ENCODE measurements around the gene TBX18. TPM values are rescaled to one million over a fixed set of nuclear protein-coding genes. Genes with fewer than 3 reads are reported as not detected.

TBX18 gene
- total RNA-seq, 4 donors from 2014 or later, result 0.15 to 4.4 (median 1.9) TPM

- intact Hi-C loops (cut with DNase I), result loop anchor here (10.0 kb wide), 1 partner anchor 350 kb away; no protein-coding TSS in a partner anchor
- Histone ChIP-seq H3K4me1 (peaks cover 3 to 20% (median 9%) of the 10 kb centered on the region in 3 donors), H3K27ac (peak overlapping the region in 1 of 4 donors; percentile 17), H3K9me3 (peaks cover 0 to 11% (median 10%) of the 10 kb centered on the region in 3 donors), H3K4me3 (peak overlapping the region; percentile 20 to 61 (median 39)), H3K36me3 (no peaks in the 10 kb centered on the region), H3K27me3 (peaks cover 19 to 100% (median 37%) of the 10 kb centered on the region in 4 donors)
- 0 to 12% methylated on average over 5 to 7 of the region's 79 CpGs for WGBS, 2 donors
- no peak for DNase-seq
- TF ChIP-seq POLR2A (IDR thresholded peaks at IDR 0.05), result no peak
- peak in 5 of 6 experiments; percentile 16 to 42 (median 38) for TF ChIP-seq CTCF (IDR thresholded peaks at IDR 0.05)
Observed at GRCh38 chr6:84774157-84774984, 10.0 kb upstream of the TBX18 start.

GRCh38 chr6:84773431-84774156, 9.2 kb upstream of the TBX18 start:
- no peak overlapping the region for H3K27ac ChIP-seq
- no peaks in the 10 kb centered on the region for H3K36me3 ChIP-seq
- peak overlapping the region; percentile 20 to 61 (median 39) for H3K4me3 ChIP-seq
- intact Hi-C loops (cut with DNase I), result loop anchor here (10.0 kb wide), 1 partner anchor 349 kb away; no protein-coding TSS in a partner anchor
- DNase-seq, result no peak
- 9 to 10% methylated on average over 4 to 16 of the region's 69 CpGs for WGBS, 2 donors
- peaks cover 22 to 100% (median 38%) of the 10 kb centered on the region in 4 donors for H3K27me3 ChIP-seq
- TF ChIP-seq POLR2A (IDR thresholded peaks at IDR 0.05) (no peak), CTCF (IDR thresholded peaks at IDR 0.05) (no peak)
- peaks cover 0 to 11% (median 10%) of the 10 kb centered on the region in 3 donors for H3K9me3 ChIP-seq
- peaks cover 3 to 20% (median 9%) of the 10 kb centered on the region in 3 donors for H3K4me1 ChIP-seq

DNA sequence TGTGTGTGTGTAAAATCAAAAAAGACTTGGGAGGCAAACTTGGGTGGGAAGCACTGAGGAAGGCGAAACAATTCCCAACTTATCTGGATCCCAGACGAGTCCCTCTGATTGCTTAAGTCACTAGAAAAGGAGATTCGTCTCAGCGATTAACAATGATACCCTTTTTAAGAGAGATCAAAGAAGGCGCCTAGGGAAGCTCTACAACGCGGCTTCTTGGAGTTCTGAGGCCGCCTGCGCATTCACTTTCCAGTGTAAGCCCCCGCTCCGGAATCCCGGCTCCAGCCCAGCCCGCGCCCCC, 8.7 kb upstream of the TBX18 start:
- H3K4me3 ChIP-seq, result peak overlapping the region in 3 of 4 donors; percentile 36 to 61 (median 42)
- intact Hi-C loops (cut with DNase I), result loop anchor here (10.0 kb wide), 1 partner anchor 348 kb away; no protein-coding TSS in a partner anchor
- TF ChIP-seq POLR2A (IDR thresholded peaks at IDR 0.05) (no peak), CTCF (IDR thresholded peaks at IDR 0.05) (no peak)
- H3K9me3 ChIP-seq, result peaks cover 0 to 11% (median 10%) of the 10 kb centered on the region in 3 donors
- DNase-seq, result no peak
- peaks cover 24 to 100% (median 40%) of the 10 kb centered on the region in 4 donors for H3K27me3 ChIP-seq
- no peak overlapping the region for H3K27ac ChIP-seq
- H3K4me1 ChIP-seq, result peaks cover 3 to 20% (median 9%) of the 10 kb centered on the region in 3 donors
- whole genome bisulfite sequencing, 2 donors, result 15% methylated on average over 10 to 12 of the region's 14 CpGs
- no peaks in the 10 kb centered on the region for H3K36me3 ChIP-seq

- intact Hi-C loops (cut with DNase I), result loop anchor here (10.0 kb wide), 1 partner anchor 348 kb away; no protein-coding TSS in a partner anchor
- WGBS, 2 donors, result 21 to 41% methylated on average over 30 to 34 of the region's 35 CpGs
Observed at GRCh38 chr6:84772428-84773132, 8.2 kb upstream of the TBX18 start.

More at GRCh38 chr6:84772428-84773132, 8.2 kb upstream of the TBX18 start:
- Histone ChIP-seq H3K36me3 (no peaks in the 10 kb centered on the region), H3K4me3 (no peak overlapping the region), H3K4me1 (peaks cover 3 to 20% (median 9%) of the 10 kb centered on the region in 3 donors), H3K27ac (no peak overlapping the region), H3K27me3 (peaks cover 24 to 100% (median 42%) of the 10 kb centered on the region in 4 donors), H3K9me3 (peaks cover 0 to 11% (median 10%) of the 10 kb centered on the region in 3 donors)
- no peak for DNase-seq
- no peak for TF ChIP-seq CTCF (IDR thresholded peaks at IDR 0.05)
- TF ChIP-seq POLR2A (IDR thresholded peaks at IDR 0.05), result no peak
